Brain microvascular endothelial cell (primary cell): ENCODE results near the gene OR5K1.

Experiments used
- DNase-seq: peaks from one replicate; pipeline ENCODE4 v3.0.0-alpha.2; 2020
- H3K27ac ChIP-seq: fragments of 250-450 bp; sonication (Bioruptor Pico); 2 replicates; pipeline ENCODE4 v1.5.1; 2020; ENCODE audit warnings: mild to moderate bottlenecking, moderate library complexity
- H3K27me3 ChIP-seq: fragments of 250-450 bp; sonication (Bioruptor Pico); replicated peaks from 2 replicates; pipeline ENCODE4 v1.5.1; 2020; ENCODE audit warnings: mild to moderate bottlenecking
- H3K36me3 ChIP-seq: fragments of 250-450 bp; sonication (Bioruptor Pico); replicated peaks from 2 replicates; pipeline ENCODE4 v1.5.1; 2020; ENCODE audit warnings: mild to moderate bottlenecking
- H3K4me3 ChIP-seq: 2 replicates; pipeline ENCODE4 v1.5.1; 2011; ENCODE audit warnings: low read depth, mild to moderate bottlenecking, control low read depth, low read length, moderate library complexity
- in situ Hi-C: cut with HindIII; loops from 2 replicates; pipeline ENCODE4 v1.10.0; 2017; ENCODE audit warnings: low sequenced_read_pairs, low pct_ligation_motif_present
- TF ChIP-seq, protein P1 (sequence below): IDR thresholded peaks from 2 replicates; pipeline ENCODE4 v1.5.1; 2011; ENCODE audit warnings: low read depth, mild to moderate bottlenecking, moderate library complexity, low read length, control low read depth, inconsistent platforms; ENCODE audit errors: missing control alignments

OR5K1 gene

DNA sequence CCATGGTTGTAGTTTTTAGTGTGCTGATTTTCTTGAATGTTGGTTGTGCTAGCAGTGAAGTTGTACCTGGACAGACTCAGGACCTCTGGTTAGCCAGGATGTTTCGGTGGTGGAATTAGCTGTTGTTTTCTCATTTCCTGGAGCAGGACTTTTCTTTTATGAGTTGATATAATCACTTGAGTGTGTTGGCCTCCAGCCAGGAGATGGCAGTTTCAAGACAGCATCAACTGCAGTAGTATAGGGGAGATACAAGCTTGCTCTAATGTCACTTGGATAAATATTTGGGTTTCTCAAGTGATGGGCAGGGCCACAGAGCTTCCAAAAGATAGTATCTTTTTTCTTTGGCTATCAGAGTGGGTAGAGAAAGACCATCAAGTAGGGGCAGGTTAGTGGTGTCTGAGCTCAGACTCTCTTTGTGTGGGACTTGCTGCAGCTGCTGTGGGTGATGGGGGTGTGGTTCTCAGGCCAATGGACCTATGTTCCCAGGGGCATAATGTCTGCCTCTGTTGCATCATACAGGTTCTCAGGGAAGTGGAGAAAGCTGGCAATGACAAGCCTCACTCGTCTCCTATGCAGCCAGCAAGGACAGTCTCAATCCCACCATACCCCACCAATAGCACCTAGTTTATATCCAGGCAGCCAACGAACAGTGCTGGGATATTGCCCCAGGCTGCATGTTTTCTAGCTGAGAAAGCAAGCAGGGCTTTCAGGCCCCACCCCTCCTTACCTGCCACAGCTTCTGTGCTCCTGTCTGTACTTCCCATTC is 19.9 kb downstream of the OR5K1 start:
- in situ Hi-C loops = no loop called here
- no peaks in the 10 kb centered on the region for H3K27me3 ChIP-seq
- no peak overlapping the region for H3K27ac ChIP-seq
- H3K36me3 ChIP-seq = no peaks in the 10 kb centered on the region
- no peak overlapping the region for H3K4me3 ChIP-seq
- DNase-seq = no peak
- TF ChIP-seq, protein P1, sequence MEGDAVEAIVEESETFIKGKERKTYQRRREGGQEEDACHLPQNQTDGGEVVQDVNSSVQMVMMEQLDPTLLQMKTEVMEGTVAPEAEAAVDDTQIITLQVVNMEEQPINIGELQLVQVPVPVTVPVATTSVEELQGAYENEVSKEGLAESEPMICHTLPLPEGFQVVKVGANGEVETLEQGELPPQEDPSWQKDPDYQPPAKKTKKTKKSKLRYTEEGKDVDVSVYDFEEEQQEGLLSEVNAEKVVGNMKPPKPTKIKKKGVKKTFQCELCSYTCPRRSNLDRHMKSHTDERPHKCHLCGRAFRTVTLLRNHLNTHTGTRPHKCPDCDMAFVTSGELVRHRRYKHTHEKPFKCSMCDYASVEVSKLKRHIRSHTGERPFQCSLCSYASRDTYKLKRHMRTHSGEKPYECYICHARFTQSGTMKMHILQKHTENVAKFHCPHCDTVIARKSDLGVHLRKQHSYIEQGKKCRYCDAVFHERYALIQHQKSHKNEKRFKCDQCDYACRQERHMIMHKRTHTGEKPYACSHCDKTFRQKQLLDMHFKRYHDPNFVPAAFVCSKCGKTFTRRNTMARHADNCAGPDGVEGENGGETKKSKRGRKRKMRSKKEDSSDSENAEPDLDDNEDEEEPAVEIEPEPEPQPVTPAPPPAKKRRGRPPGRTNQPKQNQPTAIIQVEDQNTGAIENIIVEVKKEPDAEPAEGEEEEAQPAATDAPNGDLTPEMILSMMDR = no peak

DNA sequence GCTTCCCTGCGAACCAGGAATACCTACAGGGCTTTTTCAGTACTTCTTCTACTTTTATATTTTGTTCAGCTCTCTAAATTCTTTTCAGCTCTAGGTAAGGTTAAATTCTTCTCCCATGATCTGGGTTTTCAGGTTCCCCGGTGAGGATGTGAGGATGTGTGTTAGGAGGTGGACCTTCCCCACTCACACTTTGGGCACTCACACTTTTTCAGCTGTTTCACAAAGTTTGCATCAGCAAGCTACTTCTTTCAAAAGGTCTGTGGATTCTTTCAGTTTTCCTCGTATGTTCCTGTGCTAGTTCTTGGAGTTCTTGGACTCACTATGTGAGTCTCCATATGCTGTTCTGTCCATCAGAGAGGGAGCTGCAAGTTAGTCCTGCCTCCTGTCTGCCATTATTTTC is 20.6 kb downstream of the OR5K1 start:
- DNase-seq = no peak
- Histone ChIP-seq H3K27me3 (no peaks in the 10 kb centered on the region), H3K36me3 (no peaks in the 10 kb centered on the region), H3K4me3 (no peak overlapping the region), H3K27ac (no peak overlapping the region)
- TF ChIP-seq, protein P1 = no peak
- in situ Hi-C loops = no loop called here

DNA sequence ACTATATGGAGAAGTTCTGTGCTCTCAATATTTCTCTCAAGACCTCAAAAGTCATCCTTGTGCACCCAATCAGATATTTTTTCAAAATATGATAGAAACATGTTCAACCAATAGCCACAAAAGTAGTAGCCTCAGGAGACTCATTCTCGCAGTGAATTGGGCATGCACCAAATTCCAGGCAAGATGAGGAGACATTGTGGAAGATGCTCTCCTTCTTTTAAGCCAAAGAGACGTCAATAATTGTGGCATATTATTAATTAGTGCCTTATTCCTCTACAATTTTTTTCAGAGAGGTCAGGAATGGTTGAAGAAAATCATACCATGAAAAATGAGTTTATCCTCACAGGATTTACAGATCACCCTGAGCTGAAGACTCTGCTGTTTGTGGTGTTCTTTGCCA is 34.4 kb downstream of the OR5K1 start, which contains the start of gene OR5K2:
TSS of gene OR5K2 (plus strand) at position 301 of the 400 bp plus-strand sequence. CDS start at position 301, 0 bp downstream.
- in situ Hi-C loops = no loop called here
- DNase-seq = no peak
- no peak within 1 kb of the TSS for H3K27ac ChIP-seq

DNA sequence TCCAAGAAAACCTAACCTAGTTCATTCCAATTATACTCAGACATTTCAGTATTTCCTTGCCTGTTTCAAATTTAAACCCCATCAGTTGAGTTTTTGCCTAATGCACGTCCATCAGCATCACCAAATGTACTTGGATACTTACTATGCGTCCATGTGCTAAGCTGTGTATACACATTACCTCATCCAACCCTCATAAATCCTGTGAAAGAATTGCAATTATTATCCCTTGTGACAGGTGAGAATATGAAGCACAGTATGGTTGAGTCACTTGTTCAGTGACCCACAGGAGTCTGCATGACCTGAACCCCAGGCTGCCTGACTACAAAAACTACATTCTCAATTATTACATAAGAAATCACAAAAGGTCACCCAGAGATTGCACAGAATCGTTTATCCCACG is 37.0 kb downstream of the OR5K1 start:
- no peak overlapping the region for H3K4me3 ChIP-seq
- TF ChIP-seq, protein P1 = no peak
- in situ Hi-C loops = no loop called here
- no peaks in the 10 kb centered on the region for H3K36me3 ChIP-seq
- H3K27me3 ChIP-seq = no peaks in the 10 kb centered on the region
- H3K27ac ChIP-seq = no peak overlapping the region
- no peak for DNase-seq

More for the DNA sequence above, 34.4 kb downstream of the OR5K1 start, which contains the start of gene OR5K2:
- Histone ChIP-seq H3K27me3 (no peaks in the 10 kb centered on the region), H3K36me3 (no peaks in the 10 kb centered on the region), H3K4me3 (no peak within 1 kb of the TSS)
- TF ChIP-seq, protein P1 = no peak

DNA sequence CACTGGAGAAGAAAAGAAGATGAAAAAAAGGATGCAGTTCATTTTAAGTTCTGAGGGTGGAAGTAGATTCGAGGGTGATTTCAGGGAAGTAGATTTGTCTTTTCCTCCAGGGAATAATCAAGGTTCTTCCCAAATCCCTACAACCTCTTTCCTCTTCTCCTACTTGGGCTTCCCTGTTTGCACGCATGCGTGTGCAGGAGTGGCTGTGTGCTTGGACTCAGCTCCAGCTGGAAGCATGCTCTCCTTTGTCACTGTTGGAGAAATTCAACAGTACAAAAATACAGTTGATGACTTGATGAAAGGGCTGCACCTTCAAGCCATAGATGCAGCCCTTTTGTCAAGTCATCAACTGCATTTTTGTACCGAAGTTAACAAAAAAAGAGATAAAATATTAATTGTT is 38.3 kb downstream of the OR5K1 start:
- H3K36me3 ChIP-seq = no peaks in the 10 kb centered on the region
- no peak overlapping the region for H3K27ac ChIP-seq
- H3K4me3 ChIP-seq = no peak overlapping the region
- TF ChIP-seq, protein P1 = no peak
- in situ Hi-C loops = no loop called here
- no peak for DNase-seq
- no peaks in the 10 kb centered on the region for H3K27me3 ChIP-seq
